NT2/D1 (cell line): Measurements from ENCODE around the gene PPHLN1.

Experiments
- SUZ12 ChIP-seq: IDR thresholded peaks from 2 replicates; pipeline ENCODE4 v1.6.1; 2011; ENCODE audit not compliant: insufficient read length, insufficient read depth; ENCODE audit errors: extremely low read depth
- YY1 ChIP-seq: IDR thresholded peaks from 2 replicates; pipeline ENCODE4 v1.6.1; 2011; ENCODE audit not compliant: insufficient read length, insufficient read depth

- no peak for TF ChIP-seq YY1
- TF ChIP-seq SUZ12: no peak
Observed at GRCh38 chr12:42469355-42470175, 143.6 kb downstream of the PPHLN1 start.
